PC-9 (cell line): Measurements from ENCODE around the gene ANKRD36. TPM values are rescaled to one million over a fixed set of nuclear protein-coding genes. Genes with fewer than 3 reads are reported as not detected.
"Not testable (repeated sequence)": the region's sequence is repeated elsewhere in the genome, so short reads cannot be mapped to it uniquely, and the experiment has no call there.

Source experiments
- BruUV-seq: library from RNA; stranded (reverse); fragments of 400-500 nt; replicated peaks from 2 replicates; lab custom pipeline; 2021; lab: Mats Ljungman, UMichigan
- CTCF ChIA-PET: fragments of 300-600 bp; sonication (Branson Sonifier 250); formaldehyde crosslinking; loops from one replicate; lab custom pipeline; 2022; ENCODE audit warnings: antibody characterized with exemption; lab: Charles Lee
- POLR2A ChIA-PET: fragments of 300-600 bp; sonication (Branson Sonifier 250); formaldehyde crosslinking; loops from one replicate; lab custom pipeline; 2022; ENCODE audit warnings: antibody characterized with exemption; ENCODE audit not compliant: unreplicated experiment; lab: Charles Lee
- DNase-seq, 2 experiments: peaks; one replicate each; pipeline versions ENCODE4 v3.0.0 to v3.0.0-alpha.2; 2015 to 2022; ENCODE audit warnings: mixed read lengths in 1 of 2
- H2AFZ ChIP-seq: fragments of 200-600 bp; sonication (generic); 2 replicates; pipeline ENCODE4 v1.8.1; 2017; ENCODE audit warnings: antibody characterized with exemption
- H3F3A ChIP-seq: fragments of 200-600 bp; sonication (generic); 2 replicates; pipeline ENCODE4 v1.8.1; 2017; ENCODE audit warnings: antibody characterized with exemption, mild to moderate bottlenecking, low read depth; ENCODE audit not compliant: insufficient read depth
- H3K27ac ChIP-seq: fragments of 200-600 bp; sonication (generic); 2 replicates; pipeline ENCODE4 v1.6.1; 2016; ENCODE audit warnings: mixed run types
- H3K27me3 ChIP-seq: fragments of 200-600 bp; sonication (generic); 2 replicates; pipeline ENCODE4 v1.6.1; 2016; ENCODE audit warnings: low read depth, mixed run types; ENCODE audit not compliant: insufficient read depth
- H3K36me3 ChIP-seq: fragments of 200-600 bp; sonication (generic); 2 replicates; pipeline ENCODE4 v1.6.1; 2016; ENCODE audit warnings: low read depth, mixed run types
- H3K4me1 ChIP-seq: fragments of 200-600 bp; sonication (generic); replicated peaks from 2 replicates; pipeline ENCODE4 v1.6.1; 2016; ENCODE audit warnings: mixed run types; ENCODE audit not compliant: insufficient read depth
- H3K4me2 ChIP-seq: fragments of 200-600 bp; sonication (generic); 2 replicates; pipeline ENCODE4 v1.6.1; 2017; ENCODE audit warnings: mixed run types
- H3K4me3 ChIP-seq: fragments of 200-600 bp; sonication (generic); 2 replicates; pipeline ENCODE4 v1.6.1; 2016; ENCODE audit warnings: mixed run types
- H3K79me2 ChIP-seq: fragments of 200-600 bp; sonication (generic); 2 replicates; pipeline ENCODE4 v1.6.1; 2017; ENCODE audit warnings: low read depth, mixed run types
- H3K9me2 ChIP-seq: fragments of 200-600 bp; sonication (generic); 2 replicates; pipeline ENCODE4 v1.8.1; 2017; ENCODE audit warnings: mild to moderate bottlenecking; ENCODE audit not compliant: insufficient read depth
- H3K9me3 ChIP-seq: fragments of 200-600 bp; sonication (generic); 2 replicates; pipeline ENCODE4 v1.8.1; 2016; ENCODE audit warnings: low read depth; ENCODE audit not compliant: insufficient read depth
- H4K20me1 ChIP-seq: fragments of 200-600 bp; sonication (generic); 2 replicates; pipeline ENCODE4 v1.8.1; 2017; ENCODE audit not compliant: insufficient read depth
- EZH2 ChIP-seq: fragments of 200-600 bp; sonication (generic); IDR thresholded peaks from 2 replicates; pipeline ENCODE4 v1.8.0; 2017; ENCODE audit warnings: antibody characterized with exemption, low read depth
- intact Hi-C: fragments of 100-400 bp; cut with micrococcal nuclease; formaldehyde crosslinking; loops from one replicate; pipeline ENCODE4 v1.10.0; 2022; ENCODE audit not compliant: unreplicated experiment
- total RNA-seq: library from RNA; stranded (reverse); gene quantifications from 2 replicates; pipeline ENCODE4 v1.2.3, GENCODE V29; 2021
- TF ChIP-seq, protein P1 (sequence below): fragments of 200-600 bp; sonication (generic); conservative IDR thresholded peaks from 2 replicates; pipeline ENCODE4 v1.6.1; 2017; ENCODE audit warnings: mixed run types, antibody characterized with exemption, mild to moderate bottlenecking, moderate library complexity

Gene ANKRD36
- total RNA-seq, 1 experiment from 2014 or later, result 26.9 TPM

DNA sequence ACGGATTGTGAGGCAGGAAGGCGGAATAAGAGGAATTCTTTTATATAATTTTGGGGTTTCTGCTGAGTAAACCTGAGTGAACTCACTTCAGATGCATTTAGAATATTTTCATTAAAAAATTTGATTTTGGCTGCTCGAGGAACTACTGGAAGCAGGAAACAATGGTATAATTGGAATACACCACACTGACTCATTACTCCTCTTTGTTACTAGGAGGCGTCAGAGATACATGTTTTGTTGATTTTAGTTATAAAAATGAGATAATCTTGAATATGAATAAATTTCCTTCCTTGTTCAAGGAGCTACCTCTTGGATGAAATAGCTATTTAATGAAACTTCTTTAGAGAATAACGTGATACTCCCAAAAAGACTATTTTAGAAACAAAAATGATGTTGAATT is 97.4 kb downstream of the ANKRD36 start:
- Histone ChIP-seq H3F3A (no peaks in the 10 kb centered on the region), H3K4me3 (no peak overlapping the region), H3K9me3 (no peaks in the 10 kb centered on the region), H3K36me3 (no peaks in the 10 kb centered on the region), H3K4me1 (no peaks in the 10 kb centered on the region), H4K20me1 (no peaks in the 10 kb centered on the region), H3K27ac (no peak overlapping the region), H3K9me2 (no peaks in the 10 kb centered on the region), H3K4me2 (no peak overlapping the region), H2AFZ (no peak overlapping the region), H3K27me3 (no peaks in the 10 kb centered on the region), H3K79me2 (no peaks in the 10 kb centered on the region)
- intact Hi-C loops, result no loop called here
- ChIA-PET POLR2A (no interaction called here), CTCF (no interaction called here)
- no peak for DNase-seq
- BruUV-seq, result no TSS peak
- no peak for TF ChIP-seq EZH2
- TF ChIP-seq, protein P1, sequence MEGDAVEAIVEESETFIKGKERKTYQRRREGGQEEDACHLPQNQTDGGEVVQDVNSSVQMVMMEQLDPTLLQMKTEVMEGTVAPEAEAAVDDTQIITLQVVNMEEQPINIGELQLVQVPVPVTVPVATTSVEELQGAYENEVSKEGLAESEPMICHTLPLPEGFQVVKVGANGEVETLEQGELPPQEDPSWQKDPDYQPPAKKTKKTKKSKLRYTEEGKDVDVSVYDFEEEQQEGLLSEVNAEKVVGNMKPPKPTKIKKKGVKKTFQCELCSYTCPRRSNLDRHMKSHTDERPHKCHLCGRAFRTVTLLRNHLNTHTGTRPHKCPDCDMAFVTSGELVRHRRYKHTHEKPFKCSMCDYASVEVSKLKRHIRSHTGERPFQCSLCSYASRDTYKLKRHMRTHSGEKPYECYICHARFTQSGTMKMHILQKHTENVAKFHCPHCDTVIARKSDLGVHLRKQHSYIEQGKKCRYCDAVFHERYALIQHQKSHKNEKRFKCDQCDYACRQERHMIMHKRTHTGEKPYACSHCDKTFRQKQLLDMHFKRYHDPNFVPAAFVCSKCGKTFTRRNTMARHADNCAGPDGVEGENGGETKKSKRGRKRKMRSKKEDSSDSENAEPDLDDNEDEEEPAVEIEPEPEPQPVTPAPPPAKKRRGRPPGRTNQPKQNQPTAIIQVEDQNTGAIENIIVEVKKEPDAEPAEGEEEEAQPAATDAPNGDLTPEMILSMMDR, result no peak; the same call in 1 of the 2 replicates

DNA sequence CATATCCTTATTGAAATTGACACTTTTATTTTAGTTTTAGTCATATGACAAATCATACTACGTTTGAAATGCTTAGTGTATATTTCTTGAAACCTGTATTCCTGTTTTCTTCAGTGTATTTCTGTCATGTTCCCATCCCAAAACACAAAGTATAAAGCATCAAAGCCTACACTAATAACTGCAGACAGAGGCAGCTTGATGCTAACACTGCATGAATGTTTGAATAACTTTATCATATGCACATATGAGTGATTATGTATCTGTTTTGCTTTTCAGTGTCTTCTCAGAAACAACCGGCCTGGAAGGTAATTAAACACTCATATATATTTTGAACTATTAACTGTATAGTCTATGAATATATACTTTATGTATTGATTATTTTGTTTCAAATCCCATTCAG is 102.1 kb downstream of the ANKRD36 start:
- H3K9me3 ChIP-seq, H3K4me2 ChIP-seq, H3K27me3 ChIP-seq, intact Hi-C loops, H3K36me3 ChIP-seq, H2AFZ ChIP-seq, BruUV-seq, H3F3A ChIP-seq, H3K4me1 ChIP-seq, CTCF ChIA-PET, H3K79me2 ChIP-seq, POLR2A ChIA-PET, H3K9me2 ChIP-seq, H4K20me1 ChIP-seq, H3K4me3 ChIP-seq, DNase-seq, H3K27ac ChIP-seq: not testable (repeated sequence)

DNA sequence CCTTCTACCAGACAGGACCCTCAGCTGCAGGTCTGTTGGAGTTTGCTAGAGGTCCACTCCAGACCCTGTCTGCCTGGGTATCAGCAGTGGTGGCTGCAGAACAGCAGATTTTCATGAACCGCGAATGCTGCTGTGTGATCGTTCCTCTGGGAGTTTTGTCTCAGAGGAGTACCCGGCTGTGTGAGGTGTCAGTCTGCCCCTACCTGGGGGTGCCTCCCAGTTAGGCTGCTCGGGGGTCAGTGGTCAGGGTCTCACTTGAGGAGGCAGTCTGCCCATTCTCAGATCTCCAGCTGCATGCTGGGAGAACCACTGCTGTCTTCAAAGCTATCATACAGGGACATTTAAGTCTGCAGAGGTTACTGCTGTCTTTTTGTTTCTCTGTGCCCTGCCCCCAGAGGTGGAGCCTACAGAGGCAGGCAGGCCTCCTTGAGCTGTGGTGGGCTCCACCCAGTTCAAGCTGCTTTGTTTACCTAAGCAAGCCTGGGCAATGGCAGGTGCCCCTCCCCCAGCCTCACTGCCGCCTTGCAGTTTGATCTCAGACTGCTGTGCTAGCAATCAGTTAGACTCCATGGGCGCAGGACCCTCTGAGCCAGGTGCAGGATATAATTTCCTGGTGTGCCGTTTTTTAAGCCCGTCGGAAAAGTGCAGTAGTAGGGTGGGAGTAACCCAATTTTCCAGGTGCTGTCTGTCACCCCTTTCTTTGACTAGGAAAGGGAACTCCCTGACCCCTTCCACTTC is 118.1 kb downstream of the ANKRD36 start:
- H3K27me3 ChIP-seq, H3K27ac ChIP-seq, H3F3A ChIP-seq, intact Hi-C loops, H3K4me3 ChIP-seq, H4K20me1 ChIP-seq, H3K79me2 ChIP-seq, H3K9me3 ChIP-seq, H2AFZ ChIP-seq, H3K4me2 ChIP-seq, POLR2A ChIA-PET, H3K36me3 ChIP-seq, CTCF ChIA-PET, BruUV-seq, H3K9me2 ChIP-seq, DNase-seq, H3K4me1 ChIP-seq: not testable (repeated sequence)

DNA sequence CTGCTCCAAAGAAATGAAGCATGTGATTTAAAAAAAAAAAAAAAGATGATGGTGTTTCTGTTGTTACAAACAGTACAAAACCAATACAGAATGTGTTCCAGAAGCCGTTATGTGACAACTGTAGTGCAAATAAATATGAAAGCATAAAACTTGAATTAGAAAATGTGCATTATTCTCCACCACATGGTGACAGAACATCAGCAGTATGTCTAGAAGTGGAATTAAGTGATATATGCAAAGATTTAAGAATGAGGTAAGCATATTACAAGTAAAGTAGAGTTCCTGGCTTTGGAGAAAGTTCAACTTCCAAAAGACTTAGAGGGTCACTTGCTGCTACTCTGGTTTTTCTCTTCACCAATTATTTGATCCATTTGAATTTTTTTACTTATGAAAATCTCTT is 120.0 kb downstream of the ANKRD36 start:
- H3K4me1 ChIP-seq, H3K27ac ChIP-seq, H3F3A ChIP-seq, H3K9me2 ChIP-seq, H3K79me2 ChIP-seq, H2AFZ ChIP-seq, DNase-seq, H4K20me1 ChIP-seq, CTCF ChIA-PET, H3K4me3 ChIP-seq, H3K4me2 ChIP-seq, H3K9me3 ChIP-seq, POLR2A ChIA-PET, intact Hi-C loops, H3K27me3 ChIP-seq, BruUV-seq, H3K36me3 ChIP-seq: not testable (repeated sequence)

DNA sequence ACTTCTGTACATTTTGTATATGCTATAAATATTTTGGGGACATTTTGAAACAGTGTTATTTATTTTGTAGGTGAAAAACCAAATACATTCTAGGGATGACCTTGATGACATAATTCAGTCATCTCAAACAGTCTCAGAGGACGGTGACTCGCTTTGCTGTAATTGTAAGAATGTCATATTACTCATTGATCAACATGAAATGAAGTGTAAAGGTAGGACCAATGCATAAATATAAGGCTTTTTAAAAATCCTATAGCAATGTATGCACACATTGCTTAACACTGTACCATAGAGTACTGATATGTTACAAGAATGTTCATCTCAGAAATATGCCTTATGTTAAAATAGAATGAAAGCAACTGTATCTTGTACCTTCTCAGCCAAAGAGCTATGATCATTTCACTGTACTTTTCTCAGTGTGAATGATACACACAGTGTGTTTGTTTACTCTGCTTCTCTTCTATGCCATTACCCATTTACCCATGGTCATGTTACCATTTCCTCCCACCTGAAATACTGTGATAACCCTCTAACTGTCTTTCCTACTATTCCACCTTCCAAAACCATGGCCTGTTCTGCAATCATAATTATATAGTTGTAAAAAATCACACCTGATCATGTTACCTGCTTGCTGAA is 120.8 kb downstream of the ANKRD36 start:
- BruUV-seq, H3K9me3 ChIP-seq, H3K79me2 ChIP-seq, POLR2A ChIA-PET, H3K27me3 ChIP-seq, H3K36me3 ChIP-seq, H3K4me3 ChIP-seq, H4K20me1 ChIP-seq, intact Hi-C loops, H3K4me1 ChIP-seq, CTCF ChIA-PET, H3F3A ChIP-seq, H2AFZ ChIP-seq, DNase-seq, H3K27ac ChIP-seq, H3K4me2 ChIP-seq, H3K9me2 ChIP-seq: not testable (repeated sequence)

DNA sequence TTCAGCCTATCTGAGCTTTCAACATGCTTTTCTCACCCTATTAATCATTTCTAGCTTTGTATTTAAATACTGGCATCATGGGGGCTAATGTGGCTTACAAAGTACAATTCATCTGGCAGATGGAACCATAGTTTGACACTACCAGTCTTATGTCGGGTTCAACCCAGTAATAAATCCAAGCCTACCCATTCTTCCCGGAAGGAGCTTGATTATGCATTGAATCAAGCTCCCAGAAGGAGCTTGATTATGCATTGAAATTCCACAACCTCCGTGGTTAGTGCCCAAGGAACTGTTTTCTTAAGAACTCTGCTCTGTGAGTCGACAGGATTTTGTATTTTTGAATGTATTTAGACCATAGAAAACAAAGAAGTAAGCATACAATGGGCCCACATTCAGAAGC is 148.2 kb downstream of the ANKRD36 start:
- H3K9me2 ChIP-seq, H3K27me3 ChIP-seq, H3K27ac ChIP-seq, H2AFZ ChIP-seq, DNase-seq, H3K4me1 ChIP-seq, POLR2A ChIA-PET, H3K36me3 ChIP-seq, H3K4me3 ChIP-seq, H4K20me1 ChIP-seq, H3F3A ChIP-seq, H3K4me2 ChIP-seq, intact Hi-C loops, BruUV-seq, CTCF ChIA-PET, H3K79me2 ChIP-seq, H3K9me3 ChIP-seq: not testable (repeated sequence)
